ENCODE results near the gene GALNT13.

DNA sequence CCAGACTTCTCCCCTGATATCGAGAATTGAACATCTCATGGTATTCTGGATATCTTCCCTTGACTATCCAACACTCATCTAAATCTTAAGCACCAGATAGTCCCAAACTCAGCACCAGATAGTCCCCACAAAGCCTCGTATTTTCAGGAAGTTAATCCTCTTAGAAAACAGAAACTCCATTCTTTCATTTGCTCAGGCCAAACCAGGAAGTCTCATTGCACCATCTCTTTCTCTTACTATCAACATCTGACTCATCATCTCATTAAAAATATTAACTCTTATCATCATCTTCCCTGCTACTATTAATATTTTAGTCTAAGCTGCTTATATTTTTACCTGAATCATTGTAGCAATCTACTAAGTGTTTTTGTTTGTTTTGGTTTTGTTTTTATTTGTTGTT lies 286.4 kb downstream of the GALNT13 start:
- TF ChIP-seq CTCF (IDR thresholded peaks at IDR 0.05; ENCODE audit: insufficient read depth, low read depth, low read length) (no peak), EZH2 (IDR thresholded peaks at IDR 0.05; ENCODE audit: insufficient read depth, low read length) (no peak)
